ENCODE data around the gene PTPN7.

DNA sequence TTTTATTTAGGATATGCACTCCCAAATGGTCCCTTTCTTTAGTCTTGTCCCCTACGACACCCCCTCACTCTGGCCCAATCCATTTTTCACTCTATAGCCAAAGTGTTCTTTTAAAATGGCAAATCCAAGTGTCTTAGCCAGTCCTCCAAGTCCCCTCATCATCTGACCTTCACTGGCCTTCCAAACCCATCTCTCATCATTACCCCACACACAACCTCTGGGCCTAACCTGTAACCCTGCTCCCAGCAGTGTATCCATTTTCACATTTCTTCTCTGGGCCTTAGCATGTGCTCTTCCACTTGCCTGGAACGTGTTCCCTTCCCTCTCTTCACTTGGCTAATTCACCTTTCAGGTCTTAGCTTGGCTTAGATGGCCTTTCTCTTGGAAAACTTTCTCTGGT, 9.4 kb downstream of the PTPN7 start:
- TF ChIP-seq RNF2 (IDR thresholded peaks at IDR 0.05; ENCODE audit: borderline replicate concordance, low read depth) = no peak
- TF ChIP-seq, protein P1, sequence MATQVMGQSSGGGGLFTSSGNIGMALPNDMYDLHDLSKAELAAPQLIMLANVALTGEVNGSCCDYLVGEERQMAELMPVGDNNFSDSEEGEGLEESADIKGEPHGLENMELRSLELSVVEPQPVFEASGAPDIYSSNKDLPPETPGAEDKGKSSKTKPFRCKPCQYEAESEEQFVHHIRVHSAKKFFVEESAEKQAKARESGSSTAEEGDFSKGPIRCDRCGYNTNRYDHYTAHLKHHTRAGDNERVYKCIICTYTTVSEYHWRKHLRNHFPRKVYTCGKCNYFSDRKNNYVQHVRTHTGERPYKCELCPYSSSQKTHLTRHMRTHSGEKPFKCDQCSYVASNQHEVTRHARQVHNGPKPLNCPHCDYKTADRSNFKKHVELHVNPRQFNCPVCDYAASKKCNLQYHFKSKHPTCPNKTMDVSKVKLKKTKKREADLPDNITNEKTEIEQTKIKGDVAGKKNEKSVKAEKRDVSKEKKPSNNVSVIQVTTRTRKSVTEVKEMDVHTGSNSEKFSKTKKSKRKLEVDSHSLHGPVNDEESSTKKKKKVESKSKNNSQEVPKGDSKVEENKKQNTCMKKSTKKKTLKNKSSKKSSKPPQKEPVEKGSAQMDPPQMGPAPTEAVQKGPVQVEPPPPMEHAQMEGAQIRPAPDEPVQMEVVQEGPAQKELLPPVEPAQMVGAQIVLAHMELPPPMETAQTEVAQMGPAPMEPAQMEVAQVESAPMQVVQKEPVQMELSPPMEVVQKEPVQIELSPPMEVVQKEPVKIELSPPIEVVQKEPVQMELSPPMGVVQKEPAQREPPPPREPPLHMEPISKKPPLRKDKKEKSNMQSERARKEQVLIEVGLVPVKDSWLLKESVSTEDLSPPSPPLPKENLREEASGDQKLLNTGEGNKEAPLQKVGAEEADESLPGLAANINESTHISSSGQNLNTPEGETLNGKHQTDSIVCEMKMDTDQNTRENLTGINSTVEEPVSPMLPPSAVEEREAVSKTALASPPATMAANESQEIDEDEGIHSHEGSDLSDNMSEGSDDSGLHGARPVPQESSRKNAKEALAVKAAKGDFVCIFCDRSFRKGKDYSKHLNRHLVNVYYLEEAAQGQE (IDR thresholded peaks at IDR 0.05) = no peak
- no peak for TF ChIP-seq EHMT2 (IDR thresholded peaks at IDR 0.05; ENCODE audit: low read depth)
- TF ChIP-seq, protein P2, sequence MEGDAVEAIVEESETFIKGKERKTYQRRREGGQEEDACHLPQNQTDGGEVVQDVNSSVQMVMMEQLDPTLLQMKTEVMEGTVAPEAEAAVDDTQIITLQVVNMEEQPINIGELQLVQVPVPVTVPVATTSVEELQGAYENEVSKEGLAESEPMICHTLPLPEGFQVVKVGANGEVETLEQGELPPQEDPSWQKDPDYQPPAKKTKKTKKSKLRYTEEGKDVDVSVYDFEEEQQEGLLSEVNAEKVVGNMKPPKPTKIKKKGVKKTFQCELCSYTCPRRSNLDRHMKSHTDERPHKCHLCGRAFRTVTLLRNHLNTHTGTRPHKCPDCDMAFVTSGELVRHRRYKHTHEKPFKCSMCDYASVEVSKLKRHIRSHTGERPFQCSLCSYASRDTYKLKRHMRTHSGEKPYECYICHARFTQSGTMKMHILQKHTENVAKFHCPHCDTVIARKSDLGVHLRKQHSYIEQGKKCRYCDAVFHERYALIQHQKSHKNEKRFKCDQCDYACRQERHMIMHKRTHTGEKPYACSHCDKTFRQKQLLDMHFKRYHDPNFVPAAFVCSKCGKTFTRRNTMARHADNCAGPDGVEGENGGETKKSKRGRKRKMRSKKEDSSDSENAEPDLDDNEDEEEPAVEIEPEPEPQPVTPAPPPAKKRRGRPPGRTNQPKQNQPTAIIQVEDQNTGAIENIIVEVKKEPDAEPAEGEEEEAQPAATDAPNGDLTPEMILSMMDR (IDR thresholded peaks at IDR 0.05) = no peak
- TF ChIP-seq FOSL2 (IDR thresholded peaks at IDR 0.05) = no peak
- TF ChIP-seq FOSL2 (CRISPR knock-in tag; IDR thresholded peaks at IDR 0.05) = no peak
- no peak for TF ChIP-seq CHD2 (IDR thresholded peaks at IDR 0.05; ENCODE audit: low read length, partially characterized antibody)
- no peak for TF ChIP-seq EP300 (IDR thresholded peaks at IDR 0.05)
